NCI-H2029 treated with DMSO at 0.1 percent for 48 hours (cell line): Measurements from ENCODE around the gene IL16.

Source experiments
- DNase-seq: peaks from one replicate; lab custom pipeline; 2025; lab: John Stamatoyannopoulos, UW

IL16 gene

GRCh38 chr15:81256916-81257315 is 60.2 kb downstream of the IL16 start:
- DNase-seq = no peak

GRCh38 chr15:81257435-81257834 is 60.8 kb downstream of the IL16 start:
- DNase-seq = no peak

- no peak for DNase-seq
These were observed 61.8 kb downstream of the IL16 start for GRCh38 chr15:81258455-81258854.

GRCh38 chr15:81259760-81260298 is 63.1 kb downstream of the IL16 start:
- DNase-seq = no peak

GRCh38 chr15:81261172-81261811 is 64.6 kb downstream of the IL16 start:
- DNase-seq = no peak

GRCh38 chr15:81263477-81263876 is 66.8 kb downstream of the IL16 start:
- no peak for DNase-seq

- no peak for DNase-seq
These were observed 67.6 kb downstream of the IL16 start for GRCh38 chr15:81264072-81264857.

GRCh38 chr15:81265256-81265943 is 68.7 kb downstream of the IL16 start:
- DNase-seq = no peak

GRCh38 chr15:81265944-81266775 is 69.5 kb downstream of the IL16 start:
- DNase-seq = peak; percentile 20

- no peak for DNase-seq
These were observed 71.7 kb downstream of the IL16 start for GRCh38 chr15:81268340-81268739.

- no peak for DNase-seq
These were observed 72.4 kb downstream of the IL16 start for GRCh38 chr15:81268881-81269601.

- no peak for DNase-seq
These were observed 73.5 kb downstream of the IL16 start for GRCh38 chr15:81270188-81270587.

- no peak for DNase-seq
These were observed 74.3 kb downstream of the IL16 start for GRCh38 chr15:81270781-81271491.

- DNase-seq = no peak
These were observed 75.3 kb downstream of the IL16 start for GRCh38 chr15:81271761-81272644.

- no peak for DNase-seq
These were observed 76.5 kb downstream of the IL16 start for GRCh38 chr15:81273200-81273599.

- no peak for DNase-seq
These were observed 77.2 kb downstream of the IL16 start for GRCh38 chr15:81273855-81274254.

GRCh38 chr15:81274255-81274654 is 77.6 kb downstream of the IL16 start:
- DNase-seq = no peak

- DNase-seq = no peak
These were observed 78.4 kb downstream of the IL16 start for GRCh38 chr15:81274931-81275707.
